AG04449 (cell line): ENCODE measurements around the gene BTNL2.

Source experiments
- CTCF ChIA-PET: fragments of 350-600 bp; formaldehyde crosslinking; extraction: SDS; loops from one replicate; lab custom pipeline; 2021; ENCODE audit warnings: antibody characterized with exemption; lab: Yijun Ruan, JAX
- POLR2A ChIA-PET: fragments of 400-600, 350-600 bp; formaldehyde crosslinking; extraction: SDS; loops from one replicate; lab custom pipeline; 2020; ENCODE audit warnings: antibody characterized with exemption, inconsistent platforms; lab: Yijun Ruan, JAX
- DNase-seq: peaks from one replicate; pipeline ENCODE4 v3.0.0-alpha.2; 2010; ENCODE audit warnings: low read depth, low spot score
- H3K4me3 ChIP-seq: 2 replicates; pipeline ENCODE4 v1.5.1; 2011; ENCODE audit warnings: low read depth, mild to moderate bottlenecking, control low read depth, low read length
- CTCF ChIP-seq: IDR thresholded peaks from one replicate; pipeline ENCODE4 v1.5.1; 2011; ENCODE audit warnings: mild to moderate bottlenecking, moderate library complexity, low read length, control low read depth, inconsistent platforms; ENCODE audit not compliant: insufficient read depth; ENCODE audit errors: missing control alignments

Gene BTNL2

GRCh38 chr6:32432050-32432450 lies 25.1 kb upstream of the BTNL2 start:
- CTCF ChIA-PET, result interaction anchor here (0.6 to 3.0 kb wide), 19 partner anchors 8 to 454 kb away, joined by 3 to 24 read pairs (median 3); partner anchors contain the start of gene TAP2
- no peak for DNase-seq

DNA sequence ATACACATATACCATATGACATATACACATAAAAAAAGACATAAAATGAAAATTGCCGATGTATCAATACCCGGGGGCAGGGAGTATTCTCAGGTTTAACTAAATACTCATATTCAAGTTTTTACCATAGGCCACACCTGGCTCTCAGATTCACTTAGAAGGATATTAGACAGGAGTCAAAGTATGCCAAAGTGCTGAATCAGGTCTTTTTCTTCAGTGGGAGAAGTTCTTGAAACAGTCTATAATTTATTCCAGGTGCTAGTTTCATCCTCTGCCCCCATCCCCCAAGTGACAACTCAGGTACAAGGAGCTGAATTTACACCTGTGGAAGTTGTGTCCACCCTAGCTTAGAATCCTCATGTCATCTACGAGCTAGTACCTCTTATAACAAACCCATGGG lies 24.2 kb upstream of the BTNL2 start:
- DNase-seq, result no peak
- TF ChIP-seq CTCF, result no peak
- CTCF ChIA-PET, result interaction anchor here (0.7 to 3.0 kb wide), 9 partner anchors 10 to 437 kb away, joined by 3 to 24 read pairs (median 3); no protein-coding TSS in a partner anchor
- POLR2A ChIA-PET, result no interaction called here
- no peak overlapping the region for H3K4me3 ChIP-seq

More at GRCh38 chr6:32432050-32432450, 25.1 kb upstream of the BTNL2 start:
- POLR2A ChIA-PET, result no interaction called here
- no peak overlapping the region for H3K4me3 ChIP-seq
- TF ChIP-seq CTCF, result no peak

DNA sequence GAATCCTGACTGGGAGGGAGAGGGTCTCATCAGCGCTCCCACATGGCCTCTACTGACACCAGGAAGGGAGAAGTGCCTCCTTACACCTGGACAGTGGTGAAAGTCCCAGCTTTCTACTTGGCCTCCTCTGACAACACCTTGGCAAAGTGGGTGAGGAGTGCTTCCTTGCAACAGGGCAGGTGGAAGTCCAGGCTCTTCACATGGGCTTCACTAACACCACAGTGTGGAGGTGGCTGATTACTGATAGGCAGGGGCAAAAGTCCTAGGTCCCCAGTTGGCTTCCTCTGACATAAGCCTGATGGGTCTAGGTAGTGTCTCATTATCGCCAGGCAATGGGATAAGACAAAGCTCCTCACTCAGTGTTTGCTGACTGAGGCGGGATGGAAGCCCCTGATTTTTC lies 23.2 kb upstream of the BTNL2 start:
- POLR2A ChIA-PET, result no interaction called here
- no peak for DNase-seq
- TF ChIP-seq CTCF, result no peak
- no peak overlapping the region for H3K4me3 ChIP-seq
- CTCF ChIA-PET, result interaction anchor here (1.0 to 3.0 kb wide), 2 partner anchors 17 to 438 kb away, joined by 4 to 17 read pairs; no protein-coding TSS in a partner anchor

GRCh38 chr6:32427934-32428474 lies 21.0 kb upstream of the BTNL2 start:
- ChIA-PET CTCF (interaction anchor here (1.7 kb wide), 1 partner anchor 366 kb away, joined by 4 read pairs; no protein-coding TSS in a partner anchor), POLR2A (no interaction called here)
- TF ChIP-seq CTCF, result no peak
- DNase-seq, result no peak
- no peak overlapping the region for H3K4me3 ChIP-seq

- POLR2A ChIA-PET, result no interaction called here
- DNase-seq, result no peak
- CTCF ChIA-PET, result interaction anchor here (6.9 kb wide), 1 partner anchor 14 kb away, joined by 64 read pairs; no protein-coding TSS in a partner anchor
- no peak overlapping the region for H3K4me3 ChIP-seq
- TF ChIP-seq CTCF, result no peak
Observed at GRCh38 chr6:32427218-32427617, 20.2 kb upstream of the BTNL2 start.

DNA sequence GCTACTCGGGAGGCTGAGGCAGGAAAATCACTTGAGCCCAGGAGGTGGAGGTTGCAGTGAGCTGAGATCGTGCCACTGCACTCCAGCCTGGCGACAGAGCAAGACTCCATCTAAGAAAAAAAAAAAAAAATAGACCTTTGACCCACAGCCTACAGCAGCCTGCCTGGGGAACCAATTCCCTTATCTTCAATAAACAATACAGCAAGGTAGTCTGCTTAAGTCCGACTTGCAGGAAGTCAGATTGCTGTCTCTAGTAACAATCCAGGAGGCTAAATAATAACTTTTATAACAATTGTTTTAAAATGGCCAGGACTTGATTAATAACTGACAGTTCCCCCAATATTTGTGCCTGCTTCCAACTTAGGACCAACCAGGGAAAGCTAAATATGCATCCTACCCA lies 19.4 kb upstream of the BTNL2 start:
- no peak for DNase-seq
- CTCF ChIA-PET, result interaction anchor here (1.1 to 6.9 kb wide), 2 partner anchors 13 to 358 kb away, joined by 3 to 64 read pairs; no protein-coding TSS in a partner anchor
- TF ChIP-seq CTCF, result no peak
- POLR2A ChIA-PET, result no interaction called here
- H3K4me3 ChIP-seq, result no peak overlapping the region
